ENCODE data around the gene ZSCAN25.

- no peak for TF ChIP-seq CTCF (IDR thresholded peaks at IDR 0.05)
- no peak for TF ChIP-seq EZH2 (IDR thresholded peaks at IDR 0.05)
- TF ChIP-seq EZH2phosphoT487 (IDR thresholded peaks at IDR 0.05), result no peak
These were observed 541 bp downstream of the ZSCAN25 start for GRCh38 chr7:99617192-99617781.
